ENCODE results near the gene SLC17A2. TPM values are rescaled to one million over a fixed set of nuclear protein-coding genes. Genes with fewer than 3 reads are reported as not detected.
"Not testable (repeated sequence)": the region's sequence is repeated elsewhere in the genome, so short reads cannot be mapped to it uniquely, and the experiment has no call there.

SLC17A2 gene
- total RNA-seq, 2 experiments from 2014 or later = not detected

DNA sequence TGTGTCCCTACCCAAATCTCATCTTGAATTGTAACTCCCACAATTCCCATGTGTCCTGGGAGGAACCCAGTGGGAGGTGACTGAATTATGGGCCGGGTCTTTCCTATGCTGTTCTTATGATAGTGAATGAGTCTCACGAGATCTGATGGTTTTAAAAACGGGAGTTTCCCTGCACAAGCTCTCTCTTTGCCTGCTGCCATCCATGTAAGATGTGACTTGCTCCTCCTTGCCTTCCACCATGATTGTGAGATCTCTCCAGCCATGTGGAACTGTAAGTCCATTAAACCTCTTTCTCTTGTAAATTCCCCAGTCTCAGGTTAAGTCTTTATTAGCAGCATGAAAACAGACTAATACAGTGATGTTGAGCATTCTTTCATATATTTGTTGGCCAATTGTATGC lies 15.2 kb upstream of the SLC17A2 start:
- not testable (repeated sequence) for H3K4me3 Mint-ChIP-seq; H3K27me3 Mint-ChIP-seq; H3K9me3 Mint-ChIP-seq; DNase-seq; H3K36me3 Mint-ChIP-seq; ATAC-seq (ENCODE audit: low read depth); H3K27ac Mint-ChIP-seq
- peaks cover 17% of the 10 kb centered on the region for H3K4me1 Mint-ChIP-seq
- POLR2A ChIA-PET = interaction anchor here (1.0 kb wide), 1 partner anchor 17 kb away, joined by 3 read pairs; the partner anchor contains the start of gene TRIM38

DNA sequence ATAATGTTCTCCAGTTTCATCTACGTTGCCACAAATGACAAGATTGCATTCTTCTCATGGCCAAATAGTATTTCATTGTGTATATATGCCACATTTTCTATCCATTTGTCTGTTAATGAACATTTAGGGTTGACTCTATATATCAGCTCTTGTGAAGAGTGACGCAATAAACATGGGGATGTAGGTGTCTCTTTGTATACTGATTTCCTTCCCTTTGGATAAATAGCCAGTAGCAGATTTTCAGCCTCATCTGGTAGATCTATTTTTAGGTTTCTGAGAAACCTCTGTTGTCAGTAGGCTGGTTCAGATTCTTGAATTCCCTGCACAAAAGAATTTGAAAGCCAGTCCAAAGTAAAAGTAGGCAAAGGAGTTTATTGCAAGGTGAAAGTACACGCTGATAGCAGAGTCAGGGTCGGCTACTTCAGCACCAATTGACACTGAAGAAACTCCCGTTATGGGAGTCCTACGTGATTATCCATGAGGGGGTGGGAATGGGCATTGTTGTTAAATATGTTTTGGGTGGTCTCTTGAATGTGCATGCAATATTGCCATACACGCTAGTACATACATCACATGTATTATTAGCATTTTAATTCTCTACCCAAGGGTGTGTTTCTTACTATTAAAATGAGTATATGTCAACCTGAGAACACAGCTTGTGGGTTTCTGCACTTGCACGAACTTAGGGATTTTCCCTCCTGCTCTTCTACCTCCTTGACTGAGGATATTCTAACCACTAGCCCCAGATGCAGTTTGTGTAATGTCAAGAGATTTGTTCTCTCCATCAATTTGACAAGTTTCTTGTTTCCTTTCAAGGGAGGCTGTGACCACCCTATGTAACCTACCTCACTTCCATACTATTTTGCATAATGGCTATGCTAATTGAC lies 14.4 kb upstream of the SLC17A2 start:
- POLR2A ChIA-PET = interaction anchor here (1.0 kb wide), 1 partner anchor 18 kb away, joined by 3 read pairs; the partner anchor contains the start of gene TRIM38
- Mint-ChIP-seq H3K4me3 (no peak overlapping the region), H3K27me3 (peaks cover 5% of the 10 kb centered on the region), H3K36me3 (peaks cover 3% of the 10 kb centered on the region), H3K27ac (no peak overlapping the region), H3K9me3 (peaks cover 4% of the 10 kb centered on the region), H3K4me1 (peaks cover 17% of the 10 kb centered on the region)
- DNase-seq (no peak), ATAC-seq (ENCODE audit: low read depth) (peak; percentile 59)

DNA sequence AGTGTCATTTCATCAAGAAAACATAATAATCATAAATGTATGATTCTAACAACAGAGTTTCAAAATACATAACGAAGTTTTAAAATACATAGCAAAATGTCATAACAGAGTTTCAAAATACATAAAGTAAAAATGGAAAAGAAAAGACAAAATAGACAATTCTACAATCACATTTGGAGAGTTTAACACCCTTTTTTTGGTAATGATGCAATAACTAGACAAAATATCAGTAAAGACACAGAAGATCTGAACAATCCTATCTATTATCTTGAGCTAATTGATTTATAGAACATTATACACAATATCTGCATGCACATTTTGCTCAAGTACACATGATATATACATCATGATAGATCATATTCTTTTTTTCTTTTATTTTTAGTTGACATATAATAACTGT lies 13.4 kb upstream of the SLC17A2 start:
- H3K9me3 Mint-ChIP-seq = peaks cover 4% of the 10 kb centered on the region
- DNase-seq = no peak
- H3K27ac Mint-ChIP-seq = no peak overlapping the region
- ATAC-seq (ENCODE audit: low read depth) = no peak
- peaks cover 17% of the 10 kb centered on the region for H3K4me1 Mint-ChIP-seq
- POLR2A ChIA-PET = no interaction called here
- no peak overlapping the region for H3K4me3 Mint-ChIP-seq
- H3K36me3 Mint-ChIP-seq = peaks cover 3% of the 10 kb centered on the region
- peaks cover 2% of the 10 kb centered on the region for H3K27me3 Mint-ChIP-seq

DNA sequence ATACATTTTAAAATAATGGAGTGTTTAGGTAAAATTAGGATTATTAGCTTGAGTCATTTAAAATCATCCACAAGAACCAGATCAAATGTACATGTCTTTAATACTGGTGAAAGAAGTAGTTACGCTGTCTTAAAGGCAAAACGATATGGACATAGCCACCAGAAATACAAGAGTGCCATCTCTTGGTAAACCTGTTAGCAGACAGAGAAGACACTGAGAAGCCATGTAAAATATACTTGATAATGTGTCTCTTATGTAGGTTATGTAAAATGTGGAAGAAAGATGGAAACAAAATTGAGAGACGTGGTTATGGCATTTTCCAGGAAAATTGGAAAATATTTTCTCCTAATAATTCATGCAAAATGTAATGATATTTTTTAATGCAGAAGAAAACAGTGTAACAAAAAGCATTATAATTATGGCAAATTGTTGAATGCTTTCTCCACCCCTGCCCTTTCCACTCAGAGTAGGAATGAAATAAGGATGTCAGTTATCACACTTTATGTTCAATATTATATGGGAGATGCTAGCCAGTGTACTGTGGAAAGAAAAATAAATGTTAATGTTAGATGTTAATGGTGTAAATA lies 12.2 kb upstream of the SLC17A2 start:
- H3K4me3 Mint-ChIP-seq = no peak overlapping the region
- no peak overlapping the region for H3K27ac Mint-ChIP-seq
- ATAC-seq (ENCODE audit: low read depth) (peak; percentile 57), DNase-seq (no peak)
- peaks cover 17% of the 10 kb centered on the region for H3K4me1 Mint-ChIP-seq
- H3K36me3 Mint-ChIP-seq = peaks cover 3% of the 10 kb centered on the region
- peaks cover 2% of the 10 kb centered on the region for H3K27me3 Mint-ChIP-seq
- POLR2A ChIA-PET = no interaction called here
- H3K9me3 Mint-ChIP-seq = peaks cover 4% of the 10 kb centered on the region

DNA sequence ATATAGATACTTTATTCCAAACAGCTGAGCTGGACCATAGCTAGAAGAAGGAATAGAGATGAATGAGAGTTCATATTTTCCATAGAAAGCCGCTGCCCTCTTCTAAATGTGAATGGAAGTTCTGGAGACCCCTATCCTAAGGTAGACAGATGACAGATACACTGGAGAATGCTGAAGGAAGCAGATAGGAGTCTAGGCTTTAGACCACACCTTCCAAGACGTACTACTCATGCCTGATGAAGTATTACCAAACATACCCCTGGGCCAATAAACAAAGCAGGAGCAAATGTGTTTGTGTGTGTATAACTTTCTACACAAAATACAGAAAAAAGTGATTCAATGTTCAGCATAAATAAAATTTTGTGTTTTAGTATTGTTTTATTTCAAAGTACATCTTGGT lies 9.1 kb upstream of the SLC17A2 start:
- no peak for ATAC-seq (ENCODE audit: low read depth)
- no peak overlapping the region for H3K4me3 Mint-ChIP-seq

DNA sequence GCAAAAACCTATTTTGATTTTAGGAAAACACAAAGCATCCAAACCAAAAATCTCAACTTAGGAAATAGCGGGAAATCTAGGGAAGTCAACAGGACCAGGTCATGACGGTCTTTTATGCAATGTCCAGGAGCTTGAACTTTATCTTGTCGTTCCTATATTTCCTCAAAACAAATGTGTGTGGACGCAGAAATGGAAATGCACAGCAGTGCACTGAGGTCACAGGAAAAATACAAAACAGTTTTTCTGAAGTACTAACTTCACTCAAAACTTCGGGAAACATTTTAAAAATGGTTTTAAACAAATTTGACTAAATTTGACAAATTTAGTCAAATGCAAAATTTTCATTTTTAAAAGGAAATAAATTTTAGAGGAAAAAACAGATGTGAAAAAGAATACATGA lies 5.5 kb upstream of the SLC17A2 start:
- POLR2A ChIA-PET = no interaction called here
- Mint-ChIP-seq H3K36me3 (no peaks in the 10 kb centered on the region), H3K27ac (no peak overlapping the region), H3K4me1 (no peaks in the 10 kb centered on the region), H3K9me3 (no peaks in the 10 kb centered on the region), H3K27me3 (peaks cover 18% of the 10 kb centered on the region), H3K4me3 (no peak overlapping the region)
- ATAC-seq (ENCODE audit: low read depth) (no peak), DNase-seq (no peak)

More for the DNA sequence above, 9.1 kb upstream of the SLC17A2 start:
- POLR2A ChIA-PET = no interaction called here
- no peak for DNase-seq
- H3K9me3 Mint-ChIP-seq = no peaks in the 10 kb centered on the region
- H3K4me1 Mint-ChIP-seq = peaks cover 2% of the 10 kb centered on the region
- H3K36me3 Mint-ChIP-seq = no peaks in the 10 kb centered on the region
- H3K27me3 Mint-ChIP-seq = peaks cover 18% of the 10 kb centered on the region
- no peak overlapping the region for H3K27ac Mint-ChIP-seq

DNA sequence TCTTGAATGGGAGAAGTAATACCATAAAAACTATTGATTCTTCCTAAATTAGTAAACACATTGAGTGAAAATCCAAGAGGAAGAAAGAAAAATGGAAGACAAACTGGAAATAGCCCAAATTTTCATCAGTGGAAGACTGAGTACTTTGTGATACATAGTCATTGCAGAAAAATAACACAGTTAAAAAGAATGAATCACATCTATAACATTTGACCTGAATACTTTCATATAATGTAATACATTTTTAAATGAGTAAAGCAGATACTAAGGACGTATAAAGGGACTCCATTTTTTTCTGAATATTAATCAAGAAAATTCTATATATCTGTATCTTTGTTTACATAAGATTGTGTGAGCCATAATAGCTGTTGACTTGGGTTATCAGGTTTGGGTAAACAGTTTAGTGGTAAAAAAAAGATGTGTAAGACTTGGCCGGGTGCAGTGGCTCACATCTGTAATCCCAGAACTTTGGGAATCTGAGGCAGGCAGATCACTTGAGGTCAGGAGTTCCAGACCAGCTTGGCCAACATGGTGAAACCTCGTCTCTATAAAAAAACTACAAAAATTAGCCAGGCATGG lies 4.3 kb upstream of the SLC17A2 start:
- H3K36me3 Mint-ChIP-seq = no peaks in the 10 kb centered on the region
- H3K4me3 Mint-ChIP-seq = no peak overlapping the region
- H3K9me3 Mint-ChIP-seq = no peaks in the 10 kb centered on the region
- H3K27me3 Mint-ChIP-seq = peaks cover 18% of the 10 kb centered on the region
- DNase-seq (no peak), ATAC-seq (ENCODE audit: low read depth) (no peak)
- H3K27ac Mint-ChIP-seq = no peak overlapping the region
- POLR2A ChIA-PET = no interaction called here
- H3K4me1 Mint-ChIP-seq = no peaks in the 10 kb centered on the region

DNA sequence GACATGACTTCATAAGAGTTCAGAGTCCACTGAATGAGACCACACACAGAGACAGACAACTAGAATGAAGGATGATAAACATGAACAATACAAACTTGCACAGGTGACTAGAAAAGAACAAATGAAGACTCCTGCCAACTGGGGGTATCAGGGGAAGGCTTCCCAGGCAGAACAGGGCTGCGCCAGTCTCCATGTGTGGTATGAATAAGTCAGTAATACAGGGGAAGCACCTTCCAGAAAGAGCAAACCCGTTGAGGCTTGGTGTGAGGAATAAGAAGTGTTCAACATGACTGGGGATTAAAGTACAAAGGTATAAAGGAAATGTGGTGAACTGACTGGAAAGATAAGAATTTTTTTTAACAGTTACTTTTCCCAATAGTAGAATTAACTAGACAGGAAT lies 3.7 kb upstream of the SLC17A2 start:
- ATAC-seq (ENCODE audit: low read depth) (no peak), DNase-seq (no peak)
- Mint-ChIP-seq H3K27ac (no peak overlapping the region), H3K36me3 (no peaks in the 10 kb centered on the region), H3K27me3 (peaks cover 18% of the 10 kb centered on the region), H3K4me3 (no peak overlapping the region), H3K9me3 (no peaks in the 10 kb centered on the region), H3K4me1 (no peaks in the 10 kb centered on the region)
- POLR2A ChIA-PET = no interaction called here

DNA sequence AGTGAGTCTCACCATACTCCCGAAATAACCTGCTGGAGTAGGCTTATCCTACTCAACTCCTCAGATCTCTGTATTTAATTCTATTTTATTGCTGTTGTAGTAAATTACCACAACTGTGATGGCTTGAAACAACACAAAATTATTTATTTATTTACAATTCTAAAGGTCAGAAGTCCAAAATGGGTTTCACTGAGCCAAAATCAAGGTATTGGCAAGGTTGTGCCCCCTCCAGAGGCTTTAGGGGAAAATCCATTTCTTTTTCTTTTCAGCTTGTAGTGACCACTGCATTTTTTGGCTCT lies 869 bp upstream of the SLC17A2 start:
- peaks cover 12% of the 10 kb centered on the region for H3K27me3 Mint-ChIP-seq
- H3K27ac Mint-ChIP-seq = no peak overlapping the region
- H3K36me3 Mint-ChIP-seq = no peaks in the 10 kb centered on the region
- no peak overlapping the region for H3K4me3 Mint-ChIP-seq
- no peaks in the 10 kb centered on the region for H3K4me1 Mint-ChIP-seq
- no peaks in the 10 kb centered on the region for H3K9me3 Mint-ChIP-seq
- POLR2A ChIA-PET = no interaction called here
- DNase-seq (no peak), ATAC-seq (ENCODE audit: low read depth) (no peak)

DNA sequence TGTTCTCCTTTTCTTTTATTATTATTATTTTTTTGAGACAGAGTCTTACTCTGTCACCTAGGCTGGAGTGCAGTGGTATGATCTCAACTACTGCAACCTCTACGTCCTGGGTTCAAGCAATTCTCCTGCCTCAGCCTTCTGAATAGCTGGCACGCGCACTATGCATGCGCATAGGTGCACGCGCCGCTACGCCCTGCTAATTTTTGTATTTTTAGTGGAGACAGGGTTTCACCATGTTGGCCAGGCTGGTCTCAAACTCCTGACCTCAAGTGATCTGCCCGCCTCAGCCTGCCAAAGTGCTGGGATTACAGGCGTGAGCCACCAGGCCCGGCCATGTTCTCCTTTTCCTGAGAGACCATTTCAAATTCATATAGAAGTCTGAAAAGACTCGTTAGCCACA lies 706 bp downstream of the SLC17A2 start:
- H3K27ac Mint-ChIP-seq; DNase-seq; ATAC-seq (ENCODE audit: low read depth); H3K4me3 Mint-ChIP-seq; H3K4me1 Mint-ChIP-seq; H3K9me3 Mint-ChIP-seq; H3K36me3 Mint-ChIP-seq; POLR2A ChIA-PET; H3K27me3 Mint-ChIP-seq: not testable (repeated sequence)

DNA sequence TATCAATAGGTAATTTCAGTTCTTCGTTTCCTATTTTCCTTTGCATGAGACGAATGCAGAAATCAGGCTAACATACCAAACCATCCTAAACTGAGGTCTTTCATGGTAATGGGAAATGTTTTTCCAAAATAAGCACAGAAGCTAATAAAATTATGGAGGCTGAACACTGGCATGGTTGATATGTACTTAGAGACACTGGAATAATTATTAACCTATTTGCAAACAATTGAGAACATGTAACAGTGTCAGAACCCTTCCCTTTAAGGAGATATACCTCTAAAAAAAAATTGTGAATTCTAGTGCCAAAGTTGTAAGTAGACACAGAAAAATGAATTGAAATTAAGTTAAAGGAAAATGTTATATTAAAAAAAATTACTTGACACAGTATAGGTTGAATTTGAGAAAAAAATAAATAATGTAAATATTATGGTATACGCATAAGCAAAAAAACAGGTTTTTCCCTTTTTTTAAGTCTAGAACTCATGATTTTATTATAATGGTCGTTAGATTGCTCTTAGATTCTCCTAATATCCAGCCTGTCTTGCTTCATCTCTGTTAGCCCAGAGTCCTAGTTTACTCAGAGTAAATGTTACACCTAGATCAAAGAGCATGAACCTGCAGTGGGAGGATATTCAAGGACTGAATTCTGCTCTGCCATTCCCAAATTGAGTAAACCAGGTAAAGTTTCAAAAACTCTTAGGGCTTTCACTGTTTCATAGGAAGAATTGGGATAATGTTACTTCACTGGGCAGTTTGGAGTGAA lies 1.7 kb downstream of the SLC17A2 start:
- ATAC-seq (ENCODE audit: low read depth) (no peak), DNase-seq (no peak)
- Mint-ChIP-seq H3K27ac (no peak overlapping the region), H3K4me1 (no peaks in the 10 kb centered on the region), H3K27me3 (peaks cover 6% of the 10 kb centered on the region), H3K36me3 (no peaks in the 10 kb centered on the region), H3K4me3 (no peak overlapping the region), H3K9me3 (no peaks in the 10 kb centered on the region)
- POLR2A ChIA-PET = no interaction called here

DNA sequence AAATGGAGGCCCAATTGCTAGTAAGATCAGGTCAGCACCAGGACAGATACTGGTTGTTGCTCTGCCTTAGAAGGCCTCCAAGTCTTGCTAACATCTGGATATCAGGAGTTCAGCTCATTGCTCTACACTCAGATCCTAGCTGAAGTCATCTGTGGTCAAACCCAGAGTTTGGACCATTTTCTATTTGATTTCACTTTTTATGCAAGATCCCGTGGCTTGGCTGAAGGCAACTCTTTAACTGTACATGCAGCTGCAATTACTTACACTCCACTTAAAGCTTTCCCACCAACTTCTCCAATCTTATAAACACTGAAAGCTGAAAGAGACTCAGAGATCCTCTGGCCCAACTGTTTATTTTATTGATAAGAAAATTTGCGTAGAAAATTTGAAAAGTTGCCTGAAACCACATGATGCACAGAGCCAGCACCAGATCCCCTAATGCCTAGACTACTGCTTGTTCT lies 2.7 kb downstream of the SLC17A2 start:
- H3K4me1 Mint-ChIP-seq = no peaks in the 10 kb centered on the region
- no peak for DNase-seq
- H3K27me3 Mint-ChIP-seq = peaks cover 3% of the 10 kb centered on the region

DNA sequence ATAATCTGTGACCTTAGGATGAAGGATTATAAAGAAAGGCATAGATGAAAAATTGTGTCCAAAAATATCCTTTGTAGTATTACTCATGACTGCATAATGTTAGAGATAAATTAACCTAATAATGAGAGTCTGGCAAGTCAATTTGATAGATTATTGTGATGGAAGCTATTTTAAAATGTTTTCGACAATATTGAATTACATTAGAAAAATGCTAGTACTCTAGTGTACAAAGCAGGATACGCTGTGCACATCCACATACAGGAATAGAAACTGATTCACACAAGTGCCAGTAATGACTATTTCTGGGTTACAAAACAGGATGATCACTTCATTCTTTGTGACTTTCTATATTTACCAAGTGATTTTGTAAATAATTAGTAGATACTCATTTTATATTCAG lies 3.3 kb downstream of the SLC17A2 start:
- POLR2A ChIA-PET = no interaction called here
- ATAC-seq (ENCODE audit: low read depth) = no peak
- H3K27me3 Mint-ChIP-seq = peaks cover 3% of the 10 kb centered on the region

More for the DNA sequence above, 2.7 kb downstream of the SLC17A2 start:
- POLR2A ChIA-PET = no interaction called here
- ATAC-seq (ENCODE audit: low read depth) = no peak
- no peak overlapping the region for H3K4me3 Mint-ChIP-seq
- no peaks in the 10 kb centered on the region for H3K36me3 Mint-ChIP-seq
- no peaks in the 10 kb centered on the region for H3K9me3 Mint-ChIP-seq
- no peak overlapping the region for H3K27ac Mint-ChIP-seq

More for the DNA sequence above, 3.3 kb downstream of the SLC17A2 start:
- Mint-ChIP-seq H3K4me3 (no peak overlapping the region), H3K4me1 (no peaks in the 10 kb centered on the region), H3K27ac (no peak overlapping the region), H3K36me3 (no peaks in the 10 kb centered on the region), H3K9me3 (no peaks in the 10 kb centered on the region)
- DNase-seq = no peak
